IPS DF 4.7 (cell line): ENCODE data around the gene EPB41L1.

Source experiments
- DNase-seq: peaks from one replicate; pipeline ENCODE4 v3.0.0-alpha.2; 2013; ENCODE audit warnings: low spot score; ENCODE audit errors: extremely low read depth

EPB41L1 gene

GRCh38 chr20:36275441-36276189 is 121.1 kb downstream of the EPB41L1 start:
- DNase-seq: no peak

GRCh38 chr20:36277546-36277945 is 123.0 kb downstream of the EPB41L1 start:
- no peak for DNase-seq

- DNase-seq: no peak
Observed at GRCh38 chr20:36279362-36279761, 124.8 kb downstream of the EPB41L1 start.

- DNase-seq: no peak
Observed at GRCh38 chr20:36279776-36280175, 125.2 kb downstream of the EPB41L1 start.

- DNase-seq: no peak
Observed at GRCh38 chr20:36281785-36282380, 127.3 kb downstream of the EPB41L1 start.
